Melanocyte of skin (primary cell): ENCODE measurements around the gene PTPRC. TPM values are rescaled to one million over a fixed set of nuclear protein-coding genes. Genes with fewer than 3 reads are reported as not detected.

Source experiments
- total RNA-seq, 2 donors: library from RNA; depleted of rRNA; stranded (reverse); fragments of >200 nt; gene quantifications; 2 replicates each; pipeline ENCODE4 v1.2.3, GENCODE V29; 2012

Gene PTPRC, protein sequence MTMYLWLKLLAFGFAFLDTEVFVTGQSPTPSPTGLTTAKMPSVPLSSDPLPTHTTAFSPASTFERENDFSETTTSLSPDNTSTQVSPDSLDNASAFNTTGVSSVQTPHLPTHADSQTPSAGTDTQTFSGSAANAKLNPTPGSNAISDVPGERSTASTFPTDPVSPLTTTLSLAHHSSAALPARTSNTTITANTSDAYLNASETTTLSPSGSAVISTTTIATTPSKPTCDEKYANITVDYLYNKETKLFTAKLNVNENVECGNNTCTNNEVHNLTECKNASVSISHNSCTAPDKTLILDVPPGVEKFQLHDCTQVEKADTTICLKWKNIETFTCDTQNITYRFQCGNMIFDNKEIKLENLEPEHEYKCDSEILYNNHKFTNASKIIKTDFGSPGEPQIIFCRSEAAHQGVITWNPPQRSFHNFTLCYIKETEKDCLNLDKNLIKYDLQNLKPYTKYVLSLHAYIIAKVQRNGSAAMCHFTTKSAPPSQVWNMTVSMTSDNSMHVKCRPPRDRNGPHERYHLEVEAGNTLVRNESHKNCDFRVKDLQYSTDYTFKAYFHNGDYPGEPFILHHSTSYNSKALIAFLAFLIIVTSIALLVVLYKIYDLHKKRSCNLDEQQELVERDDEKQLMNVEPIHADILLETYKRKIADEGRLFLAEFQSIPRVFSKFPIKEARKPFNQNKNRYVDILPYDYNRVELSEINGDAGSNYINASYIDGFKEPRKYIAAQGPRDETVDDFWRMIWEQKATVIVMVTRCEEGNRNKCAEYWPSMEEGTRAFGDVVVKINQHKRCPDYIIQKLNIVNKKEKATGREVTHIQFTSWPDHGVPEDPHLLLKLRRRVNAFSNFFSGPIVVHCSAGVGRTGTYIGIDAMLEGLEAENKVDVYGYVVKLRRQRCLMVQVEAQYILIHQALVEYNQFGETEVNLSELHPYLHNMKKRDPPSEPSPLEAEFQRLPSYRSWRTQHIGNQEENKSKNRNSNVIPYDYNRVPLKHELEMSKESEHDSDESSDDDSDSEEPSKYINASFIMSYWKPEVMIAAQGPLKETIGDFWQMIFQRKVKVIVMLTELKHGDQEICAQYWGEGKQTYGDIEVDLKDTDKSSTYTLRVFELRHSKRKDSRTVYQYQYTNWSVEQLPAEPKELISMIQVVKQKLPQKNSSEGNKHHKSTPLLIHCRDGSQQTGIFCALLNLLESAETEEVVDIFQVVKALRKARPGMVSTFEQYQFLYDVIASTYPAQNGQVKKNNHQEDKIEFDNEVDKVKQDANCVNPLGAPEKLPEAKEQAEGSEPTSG (N-terminal part only)
- total RNA-seq, result not detected

DNA sequence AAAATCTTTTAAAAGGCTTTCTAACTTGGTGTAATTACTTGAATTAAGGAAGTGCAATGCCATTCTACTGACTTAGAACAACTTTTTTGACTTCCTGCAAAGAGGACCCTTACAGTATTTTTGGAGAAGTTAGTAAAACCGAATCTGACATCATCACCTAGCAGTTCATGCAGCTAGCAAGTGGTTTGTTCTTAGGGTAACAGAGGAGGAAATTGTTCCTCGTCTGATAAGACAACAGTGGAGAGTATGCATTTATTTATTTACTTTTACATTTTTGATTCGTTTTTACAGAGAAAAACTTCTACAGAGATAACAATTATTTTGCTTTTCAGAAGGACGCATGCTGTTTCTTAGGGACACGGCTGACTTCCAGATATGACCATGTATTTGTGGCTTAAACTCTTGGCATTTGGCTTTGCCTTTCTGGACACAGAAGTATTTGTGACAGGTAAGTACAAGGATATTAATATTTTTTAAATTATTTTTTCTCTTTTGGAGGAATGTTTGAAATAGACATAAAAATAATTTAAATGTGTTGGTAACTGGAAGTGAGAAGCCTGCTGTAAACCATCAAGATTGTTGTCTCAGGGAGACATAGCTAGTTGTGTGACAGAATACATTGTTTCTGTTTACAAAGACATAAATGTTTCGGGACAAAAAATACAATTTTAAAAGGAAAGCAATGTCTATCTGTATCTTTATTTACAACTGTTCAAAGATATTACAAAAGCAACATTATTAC is at the start of gene PTPRC:
TSS of gene PTPRC (plus strand) at position 147 of the 742 bp plus-strand sequence. CDS start at position 376, 229 bp downstream.

Other genes starting within 250 kb of the PTPRC start
- not detected for gene ATP6V1G3, start 98.4 kb upstream of the PTPRC start, total RNA-seq